NT2/D1 (cell line): Measurements from ENCODE around the gene LARP4.

ENCODE experiments used
- YY1 ChIP-seq: IDR thresholded peaks from 2 replicates; pipeline ENCODE4 v1.6.1; 2011; ENCODE audit not compliant: insufficient read length, insufficient read depth
- ZNF274 ChIP-seq: IDR thresholded peaks from 2 replicates; pipeline ENCODE4 v1.6.1; 2011; ENCODE audit warnings: mild to moderate bottlenecking, low read depth, low read length

- TF ChIP-seq YY1 (no peak), ZNF274 (no peak)
These were observed 88.1 kb downstream of the LARP4 start for GRCh38 chr12:50488801-50489200.
